Stimulated activated CD8-positive, alpha-beta memory T cell treated with anti-CD3 and anti-CD28 coated beads, Interleukin-7, amount 100 ng/mL, for 1 hour (primary cell): ENCODE measurements around the gene ZNF516.

Source experiments
- DNase-seq, 2 donors: peaks; one replicate each; pipeline ENCODE4 v3.0.0-alpha.2; 2020; ENCODE audit warnings: low read depth in 2 of 2

Gene ZNF516

DNA sequence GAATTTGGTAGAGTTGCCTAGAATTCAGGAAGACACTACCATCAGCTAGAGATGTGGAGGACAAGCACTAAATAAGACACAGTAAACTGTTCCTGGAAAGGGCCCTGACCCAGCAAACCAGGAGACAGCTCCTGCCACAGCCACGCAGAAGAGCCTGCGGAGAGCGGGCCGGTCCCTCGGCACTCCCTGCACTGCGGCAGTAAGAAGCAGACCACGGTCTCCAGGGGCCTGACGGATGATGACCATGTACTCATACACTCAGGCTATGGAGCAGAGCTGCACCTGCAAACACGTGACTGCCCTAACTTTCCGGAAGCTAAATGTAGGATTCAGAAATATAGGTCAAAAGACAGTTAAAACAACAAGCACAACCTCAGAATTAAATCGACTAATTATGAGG lies 72.9 kb downstream of the ZNF516 start:
- DNase-seq = no peak

DNA sequence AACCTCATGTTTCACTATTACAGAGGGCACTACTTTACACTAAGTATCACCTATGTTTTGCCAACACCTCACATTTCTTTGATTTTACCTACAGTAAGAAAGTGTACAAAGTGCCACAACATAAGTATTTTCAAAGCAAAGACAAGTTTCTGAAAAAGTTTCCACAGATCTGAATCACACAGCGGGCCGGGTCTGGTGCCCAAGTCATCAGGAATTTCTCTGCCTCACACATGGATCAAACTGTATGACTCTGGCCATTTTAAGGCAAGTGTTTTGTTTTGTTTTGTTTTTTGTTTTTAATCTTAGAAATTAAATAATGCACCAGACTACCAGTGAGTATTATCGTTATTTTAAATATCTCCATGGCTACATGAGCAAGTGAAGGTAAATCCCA lies 73.4 kb downstream of the ZNF516 start:
- DNase-seq = no peak

DNA sequence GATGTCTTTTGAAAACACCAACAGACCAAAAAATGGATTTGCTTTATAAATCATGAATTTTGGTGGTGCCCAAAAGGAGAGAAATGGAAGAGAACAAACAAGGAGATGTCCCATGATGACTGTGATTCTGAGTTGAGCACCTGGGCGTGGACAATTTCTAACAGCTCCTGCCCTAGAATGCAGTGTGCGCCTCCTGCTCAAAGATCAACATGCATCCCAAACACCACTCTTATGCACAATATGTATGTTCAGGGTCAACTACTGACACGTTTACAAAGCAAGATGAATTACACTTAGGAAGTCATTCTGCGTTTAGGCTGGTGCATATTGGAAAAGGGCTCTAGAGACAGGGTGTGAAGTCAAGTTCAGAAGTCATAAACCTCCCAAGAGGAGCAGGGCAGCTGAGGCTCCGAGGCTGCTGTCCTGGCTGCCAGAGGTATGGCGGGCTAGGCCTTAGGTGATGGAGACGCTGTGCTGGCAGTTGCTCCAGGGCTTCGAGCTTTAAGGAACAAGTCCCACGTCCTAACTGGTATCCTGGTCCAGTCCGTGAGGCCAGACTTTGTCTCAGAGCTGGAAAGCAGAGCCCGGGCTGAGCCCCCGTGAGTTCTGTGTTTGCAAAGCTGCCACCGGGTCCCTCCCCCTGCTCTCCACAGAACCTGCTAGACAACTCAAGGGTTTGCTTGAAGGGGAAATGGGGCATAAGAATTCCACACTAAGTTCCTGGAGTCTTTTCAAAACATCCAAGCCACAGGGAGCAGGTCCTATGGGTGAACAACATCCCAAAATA lies 74.0 kb downstream of the ZNF516 start:
- DNase-seq = no peak

DNA sequence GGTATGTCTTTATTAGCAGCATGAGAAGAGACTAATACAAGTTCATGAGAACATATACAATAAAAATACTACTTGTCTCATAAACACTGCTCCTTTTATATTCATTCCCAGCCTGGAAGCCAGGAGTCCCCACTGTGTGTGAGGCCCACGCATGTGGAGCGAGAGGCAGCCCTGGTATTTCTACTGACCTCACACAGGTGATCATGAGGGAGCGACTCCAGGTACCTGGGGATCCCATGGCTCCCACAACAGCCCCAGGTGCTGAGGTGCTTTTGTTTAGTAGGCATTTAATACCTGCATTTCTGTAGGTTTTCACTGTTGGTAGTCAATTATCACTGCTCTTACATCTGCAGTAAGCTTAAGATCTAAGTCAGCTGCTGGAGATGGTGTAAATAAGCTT lies 75.2 kb downstream of the ZNF516 start:
- no peak for DNase-seq

DNA sequence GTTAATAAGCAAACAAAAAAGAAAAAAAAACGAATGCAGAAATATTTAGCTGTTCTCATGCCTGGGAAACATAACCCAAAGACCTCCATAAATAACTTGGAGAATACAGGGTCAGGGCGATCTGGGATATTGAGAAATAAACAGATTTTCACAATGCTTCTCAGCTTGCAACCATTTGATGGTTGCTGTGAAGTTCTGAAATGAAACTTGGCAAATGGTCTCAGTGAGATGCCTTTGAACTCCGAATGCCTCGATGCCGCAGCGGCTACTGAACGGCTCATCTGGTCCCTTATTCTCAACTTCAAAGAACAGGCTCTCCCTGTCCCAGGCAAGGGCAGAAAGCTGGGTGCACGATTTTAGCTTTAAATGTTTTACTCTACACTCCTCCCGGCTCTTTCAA lies 78.1 kb downstream of the ZNF516 start:
- DNase-seq = no peak

DNA sequence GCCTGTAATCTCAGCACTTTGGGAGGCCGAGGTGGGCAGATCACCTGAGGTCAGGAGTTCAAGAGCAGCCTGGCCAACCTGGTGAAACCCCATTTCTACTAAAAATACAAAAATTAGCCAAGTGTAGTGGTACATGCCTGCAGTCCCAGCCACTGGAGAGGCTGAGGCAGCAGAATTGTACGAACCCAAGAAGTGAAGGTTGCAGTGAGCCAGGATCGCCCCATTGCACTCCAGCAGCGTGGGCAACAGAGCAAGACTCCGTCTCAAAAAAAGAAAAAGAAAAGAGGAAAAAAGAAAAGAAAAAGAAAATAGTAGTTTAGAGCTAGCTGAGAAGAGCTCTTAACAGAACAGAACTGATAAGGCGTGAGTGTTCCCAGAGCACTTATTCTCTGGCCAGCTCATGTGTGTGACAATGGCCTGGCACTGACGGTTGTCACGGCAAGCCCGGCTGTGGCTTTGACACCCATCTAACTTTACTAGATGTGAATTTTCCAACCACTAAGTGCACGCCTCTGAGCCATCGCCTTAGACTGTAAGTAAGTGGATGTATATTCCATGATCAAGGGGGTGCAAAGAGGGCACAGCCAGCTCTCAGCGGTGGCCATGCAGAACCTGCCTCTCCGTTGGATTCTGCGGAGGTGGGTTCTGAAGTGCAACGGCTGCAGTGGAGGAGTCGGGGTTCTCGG lies 80.0 kb downstream of the ZNF516 start:
- no peak for DNase-seq

DNA sequence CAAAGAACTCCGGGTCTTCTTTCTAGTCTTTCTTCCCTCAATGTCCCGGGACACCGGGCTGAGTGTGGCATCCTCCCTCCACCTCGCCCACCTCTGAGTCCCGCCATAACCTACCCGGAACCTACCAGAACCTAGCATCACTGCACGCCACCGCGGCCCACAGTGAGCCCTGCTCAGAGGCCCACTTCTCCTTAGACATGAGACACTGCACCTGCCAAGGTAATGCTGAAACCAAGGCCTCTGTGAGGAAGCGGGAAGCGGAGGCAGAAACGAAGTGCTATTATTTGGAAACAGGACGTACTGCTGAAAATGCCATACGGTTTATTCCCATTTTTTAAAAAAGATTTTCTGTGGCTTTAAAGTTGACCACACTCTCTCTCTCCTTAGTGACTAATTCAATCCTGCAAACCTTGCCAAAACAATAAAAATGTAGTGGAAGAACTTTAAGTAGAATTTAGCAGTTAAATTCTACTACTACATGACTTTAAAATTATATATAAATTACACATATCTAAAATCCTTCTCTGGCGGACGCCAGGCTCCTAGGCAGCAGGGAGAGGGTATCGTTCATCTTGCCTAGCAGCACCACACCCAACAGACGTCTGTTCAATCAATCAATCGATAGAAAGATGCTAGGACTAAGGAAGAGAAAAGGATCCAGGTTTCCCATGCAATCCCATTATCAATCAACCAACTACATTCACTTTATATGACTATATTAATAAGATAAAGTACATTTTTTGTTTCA lies 82.0 kb downstream of the ZNF516 start:
- no peak for DNase-seq

DNA sequence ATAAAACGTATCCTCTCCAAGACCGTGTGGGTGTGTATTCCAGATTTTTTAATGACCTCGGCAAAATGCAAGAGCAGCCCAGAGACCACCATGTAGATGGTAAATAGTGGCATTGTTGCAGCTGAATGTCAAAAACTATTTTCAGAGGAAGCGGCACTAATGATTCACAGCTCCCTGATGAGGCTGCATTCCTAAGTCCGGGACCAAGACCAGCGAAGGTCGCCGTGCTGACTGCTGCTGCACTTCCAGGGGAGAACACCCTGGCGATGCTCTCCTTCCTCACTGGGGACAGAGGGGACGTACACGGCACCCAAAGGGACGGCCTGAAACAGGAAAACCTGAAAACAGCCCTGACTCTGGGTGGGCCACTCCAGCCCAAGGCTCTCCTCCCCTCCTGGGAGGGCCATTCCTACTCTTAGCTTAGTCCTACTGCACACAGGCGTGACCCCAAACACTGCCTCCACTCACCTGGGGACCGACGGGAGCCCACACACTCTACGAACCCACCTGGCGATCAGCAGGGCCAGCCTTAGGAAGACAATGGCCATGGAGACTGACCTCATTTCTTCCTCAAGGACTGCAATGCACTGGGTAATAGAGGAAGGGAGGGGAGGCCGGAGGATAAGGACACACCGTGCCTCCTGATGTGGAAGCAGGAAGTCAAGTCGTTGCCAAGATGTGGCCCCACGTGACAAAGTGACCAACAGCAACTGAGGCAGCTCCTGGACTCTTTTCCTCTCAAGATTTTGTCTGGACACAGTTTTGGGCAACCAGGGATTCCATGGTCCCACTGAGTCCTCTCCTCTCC lies 82.8 kb downstream of the ZNF516 start:
- DNase-seq = no peak

DNA sequence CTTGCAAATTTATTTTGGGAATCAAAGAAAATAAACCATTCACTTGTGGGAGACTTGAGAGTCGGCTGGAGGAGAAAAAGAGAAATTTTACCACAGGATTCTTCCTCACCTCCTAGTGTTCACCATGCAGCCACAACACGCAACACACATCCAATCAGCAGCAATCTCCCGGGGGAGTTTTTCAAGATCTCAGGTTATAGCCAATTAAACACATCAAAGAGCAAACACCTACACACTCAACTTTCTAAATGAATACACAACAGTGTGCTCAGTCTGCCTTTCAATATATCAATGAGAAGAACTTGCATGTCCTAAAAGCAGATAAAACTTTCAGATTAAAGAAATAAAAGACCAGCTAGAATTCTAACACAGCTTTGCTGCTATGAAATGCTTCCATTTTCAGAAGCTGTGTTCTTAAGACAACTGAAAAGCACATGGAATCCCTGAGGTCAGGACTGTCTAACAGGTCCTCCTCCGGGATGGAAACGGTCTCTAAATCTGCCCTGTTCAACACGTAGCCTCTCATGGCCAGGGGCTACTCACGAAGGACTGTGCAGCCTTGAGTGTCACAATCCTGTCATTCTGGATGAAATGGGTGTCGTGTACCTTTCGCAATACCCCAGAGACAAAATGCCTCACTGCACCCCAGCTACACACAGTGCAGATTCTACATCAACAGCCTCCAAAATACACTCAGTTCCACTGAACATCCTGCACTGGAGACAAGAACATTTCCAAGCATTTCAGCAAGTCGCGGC lies 84.2 kb downstream of the ZNF516 start:
- no peak for DNase-seq

DNA sequence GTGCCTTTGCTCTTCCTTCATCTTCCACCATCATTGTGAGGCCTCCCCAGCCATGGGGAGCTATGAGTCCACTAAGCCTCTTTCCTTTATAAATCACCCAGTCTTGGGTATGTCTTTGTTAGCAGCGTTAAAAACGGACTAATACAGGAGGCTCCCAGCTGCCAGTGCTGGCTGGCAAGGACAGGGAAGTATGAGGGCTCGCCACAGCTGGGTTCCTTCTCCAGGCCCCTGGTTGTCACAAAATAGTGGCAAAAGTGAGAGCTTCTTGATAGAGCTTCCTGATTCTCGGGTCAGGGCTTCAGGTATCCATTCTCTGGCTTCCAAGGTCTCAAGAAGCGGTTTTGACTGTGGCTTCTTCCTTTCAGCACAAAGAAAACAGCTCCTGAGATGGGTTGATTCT lies 85.0 kb downstream of the ZNF516 start:
- no peak for DNase-seq

DNA sequence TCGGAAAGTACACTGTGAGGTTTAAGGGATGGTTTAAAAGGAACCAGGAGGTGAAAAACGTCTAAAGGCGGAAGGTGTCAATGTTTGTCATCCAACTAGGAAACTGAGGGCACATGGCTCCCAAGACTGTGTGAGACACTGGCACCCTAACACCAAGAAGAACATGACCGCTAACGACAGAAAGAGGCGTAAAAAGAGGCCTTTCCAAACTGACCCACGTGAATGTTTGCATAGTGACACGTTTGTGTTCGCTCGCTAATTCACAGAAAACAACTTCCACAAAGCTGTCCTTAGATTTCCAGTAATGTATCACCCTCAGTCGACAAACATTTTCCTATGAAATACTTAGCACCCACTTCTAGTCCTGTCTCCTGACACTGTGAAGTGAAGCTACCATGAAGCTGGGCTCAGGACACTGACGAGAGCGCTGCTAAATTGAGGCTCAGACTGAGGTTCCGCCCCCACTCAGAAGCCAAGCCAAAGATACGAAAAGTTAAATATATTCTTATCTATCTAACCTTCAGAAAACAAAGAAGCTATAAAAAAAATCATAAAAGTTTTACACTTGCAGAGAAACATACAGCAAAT lies 86.5 kb downstream of the ZNF516 start:
- DNase-seq = no peak

DNA sequence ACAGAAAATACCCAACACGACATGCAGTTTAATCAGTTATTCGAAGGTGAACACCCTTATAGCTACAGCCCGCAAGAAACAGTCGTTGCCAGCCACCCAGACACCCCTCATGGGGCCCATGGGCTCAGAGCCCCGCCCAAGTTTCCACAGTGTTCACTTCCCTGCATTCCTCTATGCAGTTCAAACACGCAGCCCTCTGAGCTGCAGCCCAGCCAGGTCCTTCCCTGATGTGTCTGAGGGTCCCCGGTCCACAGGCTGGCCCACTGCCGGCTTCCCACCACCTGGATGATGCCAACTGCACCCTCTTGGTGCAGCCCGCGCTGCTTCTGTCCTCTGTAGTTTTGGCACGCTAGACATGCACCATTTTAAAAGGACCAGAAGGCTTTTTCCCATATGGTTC lies 87.4 kb downstream of the ZNF516 start:
- no peak for DNase-seq

DNA sequence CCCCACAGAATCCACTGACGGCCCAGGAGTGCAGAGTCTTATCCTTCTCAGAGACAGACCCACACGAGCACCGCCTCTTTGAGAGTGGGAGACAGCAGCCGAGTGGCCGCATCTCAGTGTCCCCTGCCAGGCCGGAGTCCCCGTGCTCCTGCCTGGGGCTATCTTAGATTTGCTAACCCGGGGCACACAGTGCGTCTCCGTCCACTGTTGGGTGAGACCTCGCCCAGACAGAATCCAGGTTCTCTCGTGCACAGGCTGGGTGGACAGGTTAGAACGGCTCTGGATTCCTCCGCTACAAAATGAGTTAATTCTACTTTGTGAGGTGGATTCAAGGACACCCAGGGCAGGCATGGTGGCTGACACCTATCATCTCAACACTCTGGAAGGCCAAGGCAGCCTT lies 88.3 kb downstream of the ZNF516 start:
- DNase-seq = no peak

DNA sequence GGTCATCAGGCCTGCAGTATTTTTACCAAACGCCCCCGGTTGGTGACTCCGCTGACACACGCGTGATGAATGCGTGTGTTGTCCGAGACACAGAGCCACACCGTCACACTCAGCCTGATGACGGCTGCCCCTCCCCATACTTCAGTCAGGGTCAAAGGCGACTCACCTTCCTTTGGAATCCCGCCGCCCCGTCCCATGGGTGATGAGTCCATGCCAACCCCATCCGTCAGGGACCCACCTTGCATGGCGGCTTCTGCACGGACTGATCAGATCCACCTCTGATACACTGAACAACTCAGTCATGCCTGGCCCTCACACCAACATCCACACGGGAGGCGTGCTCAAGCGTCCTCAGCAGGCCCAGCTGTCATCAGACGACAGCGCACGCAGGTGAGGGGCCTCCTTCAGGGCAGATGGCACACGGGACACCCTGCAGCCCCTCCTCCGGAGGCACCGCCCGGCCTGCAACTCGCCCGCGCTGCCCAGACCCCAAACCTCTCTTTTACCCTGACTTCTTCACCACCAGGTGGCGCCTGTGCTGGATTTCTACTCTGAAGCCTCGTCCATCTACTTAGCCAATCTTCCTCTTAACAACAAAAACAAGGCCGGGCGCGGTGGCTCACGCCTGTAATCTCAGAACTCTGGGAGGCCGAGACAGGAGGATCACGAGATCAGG lies 89.2 kb downstream of the ZNF516 start:
- no peak for DNase-seq

DNA sequence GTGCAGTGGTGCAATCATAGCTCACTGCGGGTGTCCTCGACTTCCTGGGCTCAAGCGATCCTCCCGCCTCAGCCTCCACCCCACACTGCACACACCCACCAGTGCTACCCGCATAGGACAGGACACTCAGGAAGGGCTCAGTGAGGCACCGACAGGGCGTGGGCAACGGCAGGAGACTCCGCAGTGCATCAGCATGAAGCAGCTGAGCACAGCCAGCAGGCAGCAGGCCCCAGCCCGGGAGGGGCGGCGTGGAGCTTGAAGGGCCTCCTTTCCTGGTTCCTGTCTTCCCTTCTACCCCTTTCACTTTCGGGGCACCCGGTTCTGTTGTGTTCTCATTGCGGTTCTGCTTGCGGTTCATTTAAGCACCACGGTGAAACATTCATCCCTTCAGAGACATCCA lies 89.8 kb downstream of the ZNF516 start:
- DNase-seq = no peak

DNA sequence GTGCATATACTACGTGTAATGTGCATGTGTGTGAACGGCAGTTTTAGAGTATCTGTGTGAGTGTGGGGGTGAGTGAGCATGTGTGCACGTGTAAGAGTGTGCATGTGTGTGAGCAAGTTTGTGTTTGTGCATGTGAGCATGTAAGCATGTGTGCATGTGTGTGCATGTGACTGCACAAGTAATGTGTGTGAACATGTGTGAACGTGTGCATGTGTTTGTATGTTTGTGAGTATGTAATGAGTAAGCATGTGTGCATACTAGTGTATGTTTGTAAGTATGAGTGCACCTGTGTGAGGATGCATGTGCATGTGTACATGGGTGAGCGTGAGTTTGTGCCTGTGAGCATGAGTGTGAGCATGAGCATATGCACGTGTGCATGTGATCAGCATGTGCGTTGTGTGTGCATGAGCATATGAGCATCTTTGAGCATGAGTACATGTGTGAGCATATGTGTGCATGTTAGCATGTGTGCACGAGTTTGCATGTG lies 90.7 kb downstream of the ZNF516 start:
- no peak for DNase-seq

DNA sequence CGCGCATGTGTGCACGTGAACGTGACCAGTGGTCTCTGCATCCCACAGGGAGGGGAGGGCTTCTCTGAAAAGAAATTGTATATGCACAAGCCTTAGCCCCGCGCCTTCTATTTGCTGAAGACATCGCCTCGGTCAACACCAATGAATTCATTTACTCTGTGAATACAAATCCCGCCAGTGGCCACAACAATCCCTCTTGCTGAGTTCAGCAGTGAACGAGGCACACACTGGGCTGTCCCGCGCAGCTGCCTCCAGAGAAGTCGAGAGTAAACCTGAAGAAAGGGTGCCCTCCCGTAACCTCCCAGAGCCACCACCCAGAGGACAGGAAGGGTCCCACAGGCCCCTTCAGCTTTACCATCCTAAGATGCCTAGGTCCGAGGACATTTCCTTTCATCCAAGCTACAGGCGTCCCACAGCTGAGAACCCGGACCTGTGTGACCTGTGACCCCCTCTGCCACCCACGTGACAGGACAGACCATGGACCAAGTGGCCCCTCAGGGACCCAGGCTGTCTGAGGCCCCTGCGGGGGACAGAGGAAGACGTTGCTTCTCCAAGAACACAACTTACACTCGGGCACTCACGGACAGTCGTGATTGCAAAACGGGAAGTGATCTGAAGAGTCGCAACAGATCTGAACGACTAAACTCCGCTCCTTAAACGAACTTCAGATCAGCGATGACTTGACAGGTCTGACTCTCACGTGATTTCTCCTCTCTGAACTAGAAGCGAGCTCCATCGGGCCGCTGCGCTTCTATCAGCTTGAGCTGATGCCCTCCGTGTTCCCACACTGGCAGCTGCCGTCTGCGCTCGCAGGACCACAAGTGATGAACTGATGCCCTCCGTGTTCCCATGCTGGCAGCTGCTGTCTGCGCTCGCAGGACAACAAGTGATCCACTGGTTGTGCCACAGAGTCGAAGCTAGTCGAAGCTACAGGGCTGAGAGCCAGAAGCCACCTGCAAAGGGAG lies 92.7 kb downstream of the ZNF516 start:
- DNase-seq = no peak

DNA sequence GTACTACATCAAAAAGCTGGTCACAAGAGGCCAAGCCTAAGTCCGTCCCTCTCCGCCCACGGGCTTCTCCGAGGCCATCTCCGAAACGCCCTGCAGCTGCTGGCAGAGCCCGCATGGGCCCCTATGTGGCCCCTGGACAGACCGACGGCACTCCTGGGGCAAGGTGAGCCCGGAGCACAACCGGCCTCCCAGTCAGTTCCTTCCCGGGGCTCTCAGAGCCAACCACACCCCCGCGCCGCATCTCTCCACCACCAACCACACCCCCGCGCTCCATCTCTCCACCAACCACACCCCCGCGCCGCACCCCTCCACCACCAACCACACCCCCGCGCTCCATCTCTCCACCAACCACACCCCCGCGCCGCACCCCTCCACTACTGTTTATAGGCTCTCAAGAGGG lies 93.5 kb downstream of the ZNF516 start:
- no peak for DNase-seq
